D721Med (cell line): Measurements from ENCODE around the gene CYP4B1.

Experiments used
- DNase-seq: peaks from one replicate; pipeline ENCODE4 v3.0.0; 2011; ENCODE audit warnings: low spot score; ENCODE audit not compliant: insufficient read length
- FAIRE-seq: peaks from 2 replicates; lab custom pipeline; 2011; peaks lifted over from hg19 to GRCh38; lab: Jason Lieb, UNC
- TF ChIP-seq, protein P1 (sequence below): IDR thresholded peaks from 2 replicates; pipeline ENCODE4 v1.5.1; 2012; ENCODE audit warnings: mild to moderate bottlenecking, control low read depth; ENCODE audit not compliant: insufficient read depth; ENCODE audit errors: missing control alignments

CYP4B1 gene

DNA sequence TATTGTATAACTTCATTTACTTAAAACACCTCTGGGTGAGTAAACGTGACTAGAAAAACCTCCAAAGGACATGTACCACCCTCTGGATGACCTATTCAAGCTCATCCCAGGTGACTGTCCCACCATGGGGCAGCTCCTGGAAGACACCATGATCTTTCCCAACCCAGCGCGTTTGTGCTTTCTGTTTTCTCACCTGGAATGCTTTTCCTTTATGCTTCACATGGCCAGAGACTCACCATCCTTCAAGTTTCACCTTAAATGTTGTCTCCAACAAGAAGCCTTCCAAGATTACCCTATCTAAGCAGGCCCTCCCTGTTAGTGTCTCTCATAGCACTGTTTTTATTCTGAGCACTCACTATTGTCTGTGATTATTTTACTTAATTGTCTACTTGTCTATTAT lies 11.1 kb downstream of the CYP4B1 start:
- DNase-seq: no peak
- TF ChIP-seq, protein P1, sequence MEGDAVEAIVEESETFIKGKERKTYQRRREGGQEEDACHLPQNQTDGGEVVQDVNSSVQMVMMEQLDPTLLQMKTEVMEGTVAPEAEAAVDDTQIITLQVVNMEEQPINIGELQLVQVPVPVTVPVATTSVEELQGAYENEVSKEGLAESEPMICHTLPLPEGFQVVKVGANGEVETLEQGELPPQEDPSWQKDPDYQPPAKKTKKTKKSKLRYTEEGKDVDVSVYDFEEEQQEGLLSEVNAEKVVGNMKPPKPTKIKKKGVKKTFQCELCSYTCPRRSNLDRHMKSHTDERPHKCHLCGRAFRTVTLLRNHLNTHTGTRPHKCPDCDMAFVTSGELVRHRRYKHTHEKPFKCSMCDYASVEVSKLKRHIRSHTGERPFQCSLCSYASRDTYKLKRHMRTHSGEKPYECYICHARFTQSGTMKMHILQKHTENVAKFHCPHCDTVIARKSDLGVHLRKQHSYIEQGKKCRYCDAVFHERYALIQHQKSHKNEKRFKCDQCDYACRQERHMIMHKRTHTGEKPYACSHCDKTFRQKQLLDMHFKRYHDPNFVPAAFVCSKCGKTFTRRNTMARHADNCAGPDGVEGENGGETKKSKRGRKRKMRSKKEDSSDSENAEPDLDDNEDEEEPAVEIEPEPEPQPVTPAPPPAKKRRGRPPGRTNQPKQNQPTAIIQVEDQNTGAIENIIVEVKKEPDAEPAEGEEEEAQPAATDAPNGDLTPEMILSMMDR: no peak
- no peak for FAIRE-seq

DNA sequence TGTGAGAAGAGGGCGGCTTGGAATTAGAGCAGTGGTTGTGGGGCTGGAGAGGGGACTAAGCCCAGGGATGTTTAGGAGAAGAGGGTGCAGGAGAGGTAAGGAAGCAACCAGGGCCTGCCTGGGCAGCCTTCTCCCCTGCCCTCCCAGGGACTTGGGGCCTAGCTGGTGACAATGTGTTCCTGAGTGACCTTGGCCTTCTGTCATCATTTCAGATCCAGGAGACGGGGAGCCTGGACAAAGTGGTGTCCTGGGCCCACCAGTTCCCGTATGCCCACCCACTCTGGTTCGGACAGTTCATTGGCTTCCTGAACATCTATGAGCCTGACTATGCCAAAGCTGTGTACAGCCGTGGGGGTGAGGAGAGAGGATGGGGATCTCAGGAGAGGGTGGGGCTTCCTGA lies 11.8 kb downstream of the CYP4B1 start:
- TF ChIP-seq, protein P1: no peak
- FAIRE-seq (no peak), DNase-seq (no peak)

DNA sequence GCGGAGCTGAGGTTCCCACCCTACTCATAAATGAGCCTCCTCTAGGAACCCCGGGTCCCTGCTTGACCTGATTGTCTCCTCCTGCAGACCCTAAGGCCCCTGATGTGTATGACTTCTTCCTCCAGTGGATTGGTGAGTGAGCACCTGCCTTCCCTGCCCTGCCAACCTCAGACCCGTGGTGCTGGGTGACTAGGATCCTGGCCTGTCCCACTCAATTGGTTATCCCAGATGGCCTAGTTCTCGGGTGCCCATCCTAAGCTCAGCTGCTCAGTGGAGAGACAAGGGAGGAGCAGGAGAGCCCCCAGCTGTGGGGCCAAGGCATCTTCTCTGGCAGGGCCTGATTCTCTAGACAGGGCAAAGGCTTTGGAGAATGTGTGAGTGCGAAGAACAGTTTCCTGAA lies 12.2 kb downstream of the CYP4B1 start:
- TF ChIP-seq, protein P1: no peak
- DNase-seq (no peak), FAIRE-seq (no peak)

DNA sequence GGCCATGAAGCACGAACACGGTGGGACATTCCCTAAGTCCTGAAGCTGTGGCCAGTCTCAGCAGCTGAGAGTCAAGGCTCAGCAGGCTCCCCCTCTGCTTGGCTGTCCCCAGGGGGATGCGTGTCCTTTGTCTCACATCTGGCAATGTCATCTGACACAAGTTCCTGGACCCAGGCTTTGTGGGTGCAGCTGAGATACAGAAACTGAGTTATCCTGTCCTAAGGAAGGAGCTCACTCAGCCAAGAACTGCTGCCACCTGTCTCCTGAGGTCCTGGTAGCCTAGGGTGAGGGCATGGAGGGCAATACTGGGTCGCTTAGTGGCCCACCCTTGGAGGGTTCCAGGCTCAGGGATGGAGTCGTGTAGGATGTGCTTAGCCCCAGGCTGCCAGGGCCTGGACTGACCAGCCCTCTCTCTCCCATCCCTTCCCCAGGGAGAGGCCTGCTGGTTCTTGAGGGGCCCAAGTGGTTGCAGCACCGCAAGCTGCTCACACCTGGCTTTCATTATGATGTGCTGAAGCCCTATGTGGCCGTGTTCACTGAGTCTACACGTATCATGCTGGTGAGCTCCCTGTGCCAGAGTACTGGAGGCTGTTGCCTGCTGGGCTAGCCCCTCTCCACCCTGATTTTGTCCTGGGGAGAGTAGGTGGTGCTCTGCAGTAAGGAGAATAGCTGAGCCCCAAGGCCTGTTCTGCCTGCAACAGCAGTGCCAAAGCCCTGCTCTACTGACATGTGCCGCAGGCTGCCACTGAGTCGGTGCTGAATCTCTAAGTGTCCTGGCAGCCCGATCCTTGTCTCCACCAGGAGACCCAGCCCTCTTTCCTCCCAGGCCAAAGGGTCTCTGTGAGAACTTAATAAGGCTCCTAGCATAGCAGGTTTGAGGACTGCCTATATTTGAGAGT lies 13.5 kb downstream of the CYP4B1 start:
- no peak for FAIRE-seq

DNA sequence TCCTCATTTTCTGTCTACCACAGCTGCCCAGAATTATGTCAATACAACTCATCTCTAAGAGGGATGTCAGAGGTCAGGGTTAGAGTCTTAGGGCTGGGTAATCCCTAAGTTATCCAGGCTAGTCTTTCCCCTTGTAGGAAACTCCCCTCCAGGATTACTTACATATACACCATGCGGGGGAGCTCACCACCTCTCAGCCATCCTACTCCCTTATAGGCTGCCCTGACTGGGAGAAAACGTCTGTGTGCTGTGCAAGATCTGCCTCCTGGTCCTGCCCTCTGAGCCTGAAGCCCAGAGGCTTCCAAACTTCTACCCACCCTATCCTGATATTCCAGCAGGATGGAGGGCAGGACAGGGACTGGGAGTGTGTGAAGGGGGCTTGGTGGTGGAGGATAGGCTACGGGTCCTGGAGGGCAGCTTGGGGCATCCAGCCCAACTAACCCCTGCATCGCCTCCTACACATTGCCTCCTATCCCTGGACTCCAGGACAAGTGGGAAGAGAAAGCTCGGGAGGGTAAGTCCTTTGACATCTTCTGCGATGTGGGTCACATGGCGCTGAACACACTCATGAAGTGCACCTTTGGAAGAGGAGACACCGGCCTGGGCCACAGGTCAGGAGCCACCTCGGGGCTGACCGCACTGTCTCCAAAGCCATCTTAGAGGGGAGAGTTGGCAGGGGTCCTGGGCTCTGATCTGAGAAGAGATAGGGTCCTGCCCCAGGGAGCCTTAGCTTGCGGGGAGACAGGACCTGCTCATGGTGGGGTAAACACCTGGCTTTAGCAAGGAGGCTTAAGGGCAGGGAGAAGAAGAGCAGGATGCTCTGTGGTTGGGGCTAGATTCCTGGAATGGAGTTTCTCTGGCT lies 14.4 kb downstream of the CYP4B1 start:
- TF ChIP-seq, protein P1: no peak
- DNase-seq (no peak), FAIRE-seq (no peak)

More for the DNA sequence above, 13.5 kb downstream of the CYP4B1 start:
- TF ChIP-seq, protein P1: no peak
- DNase-seq: no peak

DNA sequence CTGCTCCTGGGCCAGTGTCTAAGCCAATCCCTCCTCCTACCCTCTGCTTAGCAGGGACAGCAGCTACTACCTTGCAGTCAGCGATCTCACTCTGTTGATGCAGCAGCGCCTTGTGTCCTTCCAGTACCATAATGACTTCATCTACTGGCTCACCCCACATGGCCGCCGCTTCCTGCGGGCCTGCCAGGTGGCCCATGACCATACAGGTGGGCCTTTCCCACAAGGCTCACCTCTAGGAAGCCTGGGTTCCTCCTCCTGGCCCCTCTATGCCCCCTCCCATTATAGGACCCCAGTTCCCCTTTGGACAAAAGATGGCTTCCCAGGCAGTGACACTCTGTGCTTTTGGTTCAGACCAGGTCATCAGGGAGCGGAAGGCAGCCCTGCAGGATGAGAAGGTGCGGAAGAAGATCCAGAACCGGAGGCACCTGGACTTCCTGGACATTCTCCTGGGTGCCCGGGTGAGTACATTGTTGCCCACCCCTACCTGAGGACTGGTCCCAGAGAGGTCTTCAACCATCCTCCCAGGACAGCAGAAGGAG lies 15.1 kb downstream of the CYP4B1 start:
- FAIRE-seq (no peak), DNase-seq (no peak)
- TF ChIP-seq, protein P1: no peak
